Pulmonary artery endothelial cell (primary cell): ENCODE data around the gene PTPRR. TPM values are rescaled to one million over a fixed set of nuclear protein-coding genes. Genes with fewer than 3 reads are reported as not detected.

Experiments
- DNase-seq: peaks from one replicate; pipeline ENCODE4 v3.0.0-alpha.2; 2011; ENCODE audit warnings: low read depth, low spot score
- total RNA-seq: library from RNA; depleted of rRNA; stranded (reverse); fragments of >200 nt; gene quantifications from 2 replicates; pipeline ENCODE4 v1.2.3, GENCODE V29; 2014

Gene PTPRR
- total RNA-seq, 1 donor from 2014 or later: 0.66 TPM

- DNase-seq: no peak
Measured at GRCh38 chr12:70648191-70648590, 272.3 kb downstream of the PTPRR start.

DNA sequence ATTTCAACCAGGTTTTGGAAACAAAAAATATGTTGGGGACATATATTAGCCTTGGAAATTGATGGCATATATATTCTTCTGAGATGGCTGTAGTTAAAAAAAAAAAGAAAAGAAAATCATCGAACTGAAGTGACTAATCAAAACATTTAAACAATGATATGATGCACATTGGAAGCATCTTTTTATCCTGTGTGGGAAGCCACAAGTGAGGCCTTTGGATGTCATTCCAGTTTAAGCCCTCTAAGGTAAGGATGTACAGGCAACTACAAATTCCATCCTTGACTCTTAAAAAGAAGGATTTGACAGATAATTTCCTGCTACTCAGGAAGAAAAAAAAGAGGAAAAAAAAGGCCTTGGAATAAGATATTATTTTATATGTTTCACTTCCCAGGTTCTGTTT, 273.7 kb downstream of the PTPRR start:
- DNase-seq: no peak

DNA sequence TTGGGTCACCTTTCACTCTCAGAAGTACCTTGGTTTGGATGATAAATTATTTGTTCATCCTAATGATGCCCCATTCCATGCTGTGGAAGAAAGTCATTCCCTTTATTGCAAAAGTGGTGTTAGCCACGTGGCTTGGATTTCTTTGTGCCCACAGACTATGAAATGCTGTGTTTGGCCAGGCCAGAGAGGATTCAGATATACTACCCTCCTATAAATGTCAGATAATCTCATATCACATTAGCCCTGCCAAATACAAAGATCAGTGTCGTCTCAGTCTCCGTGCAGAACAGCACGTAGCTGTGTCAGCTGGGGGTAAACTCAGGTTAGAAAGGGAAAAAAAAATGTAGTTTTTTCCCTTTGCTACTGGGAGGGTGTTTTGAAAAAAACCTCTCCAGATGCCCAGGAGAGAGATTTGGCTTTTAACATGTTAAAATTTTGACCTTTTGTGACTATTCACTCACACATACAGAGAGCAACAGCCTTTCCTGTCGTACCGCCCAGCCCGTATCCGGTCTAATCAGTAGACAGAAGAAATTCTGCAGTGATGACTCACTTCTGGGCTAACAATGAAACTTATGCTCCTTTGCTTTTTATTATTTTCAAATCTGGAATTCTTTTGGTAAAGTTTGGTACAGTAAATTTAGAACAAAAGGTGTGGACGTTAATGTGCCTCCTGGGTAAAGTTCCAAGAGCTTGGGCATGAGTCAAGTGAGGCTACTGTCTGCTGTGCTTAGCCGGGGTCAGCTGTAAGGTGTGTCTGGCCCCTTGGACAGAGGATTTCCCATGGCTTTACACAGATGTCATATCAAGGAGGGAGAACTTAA, 274.8 kb downstream of the PTPRR start:
- peak; percentile 92 for DNase-seq

DNA sequence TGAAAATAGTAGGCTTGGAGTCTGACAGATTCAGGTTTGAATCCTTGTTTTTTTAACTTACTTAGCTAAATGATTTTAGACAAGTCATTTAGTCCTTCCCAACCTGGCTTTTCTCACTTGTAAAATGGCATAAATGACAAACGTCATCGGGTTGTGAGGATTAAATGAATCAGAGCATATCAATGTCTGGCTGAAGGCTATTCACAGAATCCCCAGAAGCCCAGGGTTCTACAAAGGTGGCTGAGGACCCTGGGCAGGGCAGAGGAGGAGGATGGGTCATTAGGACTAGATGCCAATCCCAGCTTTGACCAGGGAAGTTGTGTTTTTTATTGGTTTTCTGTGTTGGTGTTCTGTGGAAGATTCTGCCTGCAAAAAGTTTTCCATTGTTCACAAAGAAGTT, 275.7 kb downstream of the PTPRR start:
- DNase-seq: no peak

GRCh38 chr12:70643939-70644338, 276.6 kb downstream of the PTPRR start:
- no peak for DNase-seq

DNA sequence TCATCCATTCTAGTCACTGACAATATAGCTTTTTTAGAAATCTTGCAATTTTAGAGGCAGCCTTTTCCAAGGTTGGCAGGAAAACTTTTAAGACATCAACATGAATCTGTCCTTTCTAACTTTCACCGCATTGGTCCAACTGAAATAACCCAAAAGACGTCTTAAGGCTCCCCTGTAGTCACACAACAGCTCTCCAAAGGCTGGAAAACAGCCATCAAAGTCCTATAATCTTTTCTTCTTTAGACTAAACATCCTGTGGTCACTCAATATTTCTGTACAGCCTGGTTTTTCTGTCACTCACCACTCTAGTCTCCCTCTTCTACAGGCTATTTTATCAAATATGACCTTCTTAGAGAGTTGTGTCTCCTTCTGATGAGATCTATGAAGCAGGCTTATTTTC, 278.8 kb downstream of the PTPRR start:
- DNase-seq: no peak

- DNase-seq: no peak
Measured at GRCh38 chr12:70640901-70641300, 279.6 kb downstream of the PTPRR start.

DNA sequence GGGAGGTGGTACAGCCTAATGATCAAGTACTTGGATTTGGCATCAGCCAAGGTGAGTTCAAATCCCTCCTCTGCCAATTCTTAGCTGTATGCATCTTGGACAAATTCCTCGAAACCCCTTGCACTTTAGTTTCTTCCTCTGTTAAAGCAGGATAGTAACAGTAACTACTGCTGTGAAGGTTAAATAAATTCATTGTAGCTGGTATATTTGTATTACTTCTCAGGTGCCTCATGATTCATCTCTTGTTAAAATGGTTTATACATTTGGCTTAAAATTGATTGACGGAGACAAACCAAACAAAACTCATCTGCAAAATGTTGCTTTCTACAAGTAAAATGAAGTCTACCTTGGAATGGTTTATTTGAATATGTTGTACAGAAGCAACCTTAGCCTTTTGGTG, 281.0 kb downstream of the PTPRR start:
- no peak for DNase-seq

GRCh38 chr12:70638639-70639360, 281.7 kb downstream of the PTPRR start:
- no peak for DNase-seq

GRCh38 chr12:70637303-70638085, 283.0 kb downstream of the PTPRR start, which contains the start of gene PTPRB:
Gene PTPRB (minus strand): TSS chr12:70637429. CDS start chr12:70637395, 34 bp downstream.
- DNase-seq: peak; percentile 85

DNA sequence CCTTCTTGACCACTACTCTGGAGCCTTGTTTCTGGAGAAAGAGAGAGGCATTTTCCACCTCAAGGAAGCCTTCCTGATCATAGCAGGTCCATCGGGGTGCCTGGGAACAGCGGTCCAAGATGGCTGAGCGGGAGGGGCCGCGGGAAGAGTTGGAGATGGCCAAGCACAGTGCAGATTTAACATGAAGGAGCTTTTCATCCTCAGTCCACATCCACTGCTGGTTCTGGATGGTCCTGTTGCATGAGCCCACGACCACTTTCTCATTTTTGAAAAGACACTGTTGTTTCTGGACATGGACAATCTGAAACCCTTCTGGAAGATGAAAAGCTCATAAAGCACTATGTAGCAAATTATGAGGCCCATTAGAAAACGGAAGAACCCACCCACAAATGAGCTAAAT, 284.8 kb downstream of the PTPRR start:
- DNase-seq: no peak

GRCh38 chr12:70628701-70629480, 291.6 kb downstream of the PTPRR start:
- DNase-seq: no peak

DNA sequence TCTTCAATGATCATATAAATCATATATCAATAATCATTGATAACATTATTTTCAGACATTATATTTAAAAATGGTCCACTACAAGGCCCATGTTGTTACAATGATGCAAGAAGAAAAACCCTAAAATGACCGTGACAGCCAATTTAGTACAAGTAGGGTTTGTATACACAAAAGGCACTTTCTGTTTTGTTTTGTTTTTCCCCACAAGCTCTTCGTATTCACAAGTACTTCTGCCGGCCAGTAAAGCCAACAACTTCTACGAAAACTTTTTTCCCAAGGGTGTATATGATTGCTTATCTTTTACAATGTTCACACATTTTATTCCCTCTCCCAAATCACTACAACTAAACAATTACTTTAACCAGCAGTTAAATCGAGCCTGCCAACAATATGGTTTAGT, 292.9 kb downstream of the PTPRR start:
- no peak for DNase-seq

DNA sequence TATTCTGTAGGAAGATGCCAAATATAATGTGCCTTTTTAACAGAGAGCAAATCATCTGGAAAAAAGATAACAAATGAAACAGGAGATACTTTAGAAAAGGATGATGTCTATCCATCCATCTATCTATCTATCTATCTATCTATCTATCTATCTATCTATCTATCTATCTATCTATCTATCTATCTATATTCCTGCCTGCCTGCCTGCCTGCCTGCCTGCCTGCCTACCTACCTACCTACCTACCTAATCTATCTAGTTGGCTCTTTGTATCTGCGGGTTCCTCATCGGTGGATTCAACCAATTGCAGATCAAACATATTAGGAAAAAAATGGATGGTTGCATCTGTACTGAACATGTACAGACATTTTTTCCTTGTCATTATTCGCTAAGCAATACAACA, 294.4 kb downstream of the PTPRR start:
- no peak for DNase-seq

- DNase-seq: no peak
Measured at GRCh38 chr12:70619471-70620152, 300.9 kb downstream of the PTPRR start.

DNA sequence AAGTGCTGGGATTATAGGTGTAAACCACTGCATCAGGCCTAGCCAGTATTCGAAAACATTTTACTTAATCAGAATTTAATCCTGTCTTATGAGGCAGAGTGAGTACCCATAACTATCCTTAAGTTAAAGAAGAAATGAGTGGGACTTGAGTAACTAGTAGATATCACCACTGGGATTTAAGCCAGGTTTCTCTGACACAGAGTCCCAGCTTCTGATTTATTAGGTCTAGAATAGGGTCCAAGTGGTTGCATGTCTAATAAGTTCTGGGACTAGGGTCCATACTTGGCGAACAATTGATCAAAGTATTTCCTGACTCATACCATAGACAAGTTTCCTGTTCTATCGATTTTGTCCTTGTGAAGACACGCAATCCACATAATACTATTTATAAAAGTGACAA, 302.2 kb downstream of the PTPRR start:
- DNase-seq: no peak

DNA sequence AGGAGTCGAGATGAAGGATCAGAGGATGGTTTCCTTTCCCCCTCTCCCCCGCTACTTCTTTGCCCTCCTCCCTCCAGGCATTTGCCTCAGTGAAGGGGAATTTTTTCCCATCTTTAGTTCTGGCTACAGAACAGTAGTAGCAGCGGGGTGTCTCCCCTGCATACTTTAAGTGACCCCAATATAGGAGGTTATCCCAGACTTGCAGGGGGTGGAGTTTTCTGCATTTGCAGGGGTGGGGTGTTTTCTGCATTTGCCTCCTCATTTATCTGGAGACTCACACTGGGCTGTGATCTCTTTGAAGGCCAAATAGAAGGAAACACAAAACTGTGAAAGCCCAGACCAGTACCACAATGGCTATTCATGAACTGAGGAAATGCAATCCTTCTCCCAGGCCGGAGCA, 303.1 kb downstream of the PTPRR start:
- no peak for DNase-seq

- no peak for DNase-seq
Measured at GRCh38 chr12:70615174-70615866, 305.2 kb downstream of the PTPRR start.

DNA sequence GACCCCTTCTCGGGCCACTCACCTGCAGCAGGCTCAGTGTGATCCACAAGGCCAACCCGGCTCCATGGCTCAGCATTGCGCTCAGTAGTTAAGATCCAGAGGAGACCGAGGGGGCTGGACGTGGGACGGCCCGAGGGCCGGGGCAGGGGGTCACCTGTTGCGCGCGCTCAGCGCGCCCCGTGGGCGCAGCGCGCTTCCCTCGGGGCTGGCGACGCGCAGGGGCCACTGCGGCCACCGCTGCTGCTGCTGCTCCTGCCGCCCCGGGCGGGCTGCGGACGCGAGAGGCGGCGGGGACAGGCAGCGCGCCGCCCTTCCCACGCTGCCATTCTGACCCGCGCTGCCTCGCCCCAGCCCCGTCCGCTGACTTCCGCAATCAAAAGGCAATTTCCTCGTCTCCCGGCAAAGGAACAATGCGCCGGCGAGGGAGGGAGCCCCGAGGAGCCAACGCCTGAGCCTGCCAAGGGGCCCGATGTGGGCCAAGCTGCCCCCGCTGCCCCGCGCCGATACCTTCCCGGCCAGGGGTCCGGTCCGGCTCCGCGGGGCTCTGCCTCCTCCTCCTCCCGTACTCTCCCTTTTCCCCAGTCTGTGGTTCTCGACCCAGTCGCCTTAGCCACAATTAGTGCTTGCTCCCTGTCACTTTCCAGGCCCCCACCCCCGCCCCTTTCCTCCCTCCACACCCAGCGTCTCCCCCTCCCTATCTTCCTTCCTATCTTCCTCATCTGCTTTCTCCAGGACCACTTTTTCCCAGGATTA, 310.6 kb downstream of the PTPRR start:
- no peak for DNase-seq
